Stimulated activated CD8-positive, alpha-beta memory T cell treated with anti-CD3 and anti-CD28 coated beads, Interleukin-7, amount 100 ng/mL, for 24 hours (primary cell): ENCODE results near the gene ZNF385C.
"Not testable (repeated sequence)": the region's sequence is repeated elsewhere in the genome, so short reads cannot be mapped to it uniquely, and the experiment has no call there.

Experiments
- DNase-seq: peaks from one replicate; pipeline ENCODE4 v3.0.0-alpha.2; 2020; ENCODE audit warnings: low read depth

ZNF385C gene

DNA sequence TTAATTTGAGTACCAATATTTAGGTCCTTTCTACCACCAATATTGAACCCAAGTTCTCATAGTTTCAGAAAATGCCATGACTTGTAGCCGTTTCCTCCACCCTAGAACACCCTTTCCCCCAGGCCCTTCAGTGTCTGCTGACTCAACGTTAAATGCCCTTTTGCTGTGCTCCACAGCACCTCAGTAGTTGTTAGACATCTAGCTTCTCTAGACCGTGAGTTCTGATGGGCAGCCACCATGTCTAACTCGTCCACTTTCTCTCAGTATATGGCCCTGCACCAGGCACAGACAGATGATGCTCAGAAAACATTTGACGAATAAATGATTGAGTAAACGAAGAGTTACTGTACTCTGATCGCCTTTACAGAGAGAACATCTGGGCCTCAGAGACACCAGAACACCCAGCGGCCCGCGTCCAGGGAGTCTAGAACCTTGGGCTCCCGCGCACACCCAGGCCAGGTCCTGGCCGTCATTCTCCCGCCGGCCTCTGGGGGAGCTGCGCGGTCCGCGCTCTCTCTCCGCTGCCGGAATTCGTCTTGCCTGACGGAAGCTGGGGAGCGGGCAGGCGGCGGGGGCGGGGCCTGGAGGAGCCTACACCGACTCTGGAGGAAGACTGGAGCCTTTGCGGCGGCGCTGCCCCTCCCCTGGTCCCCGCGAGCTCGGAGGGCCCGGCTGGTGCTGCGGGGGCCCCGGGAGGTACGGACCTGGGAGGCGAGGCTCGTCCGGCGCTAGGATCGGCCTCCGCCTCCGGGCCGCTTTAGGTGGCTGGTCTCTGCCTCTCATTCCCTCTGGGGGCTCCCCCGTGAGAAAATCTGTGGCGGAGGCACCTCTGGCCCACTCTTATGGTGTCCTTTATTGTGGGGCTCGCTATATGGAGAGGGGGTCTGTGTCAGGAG is 78.5 kb downstream of the ZNF385C start, which contains the start of gene NKIRAS2:
TSS of gene NKIRAS2 (plus strand) at position 582 of the 896 bp plus-strand sequence. CDS start 1,488 bp downstream, outside the sequence.
- peak; percentile 91 for DNase-seq

DNA sequence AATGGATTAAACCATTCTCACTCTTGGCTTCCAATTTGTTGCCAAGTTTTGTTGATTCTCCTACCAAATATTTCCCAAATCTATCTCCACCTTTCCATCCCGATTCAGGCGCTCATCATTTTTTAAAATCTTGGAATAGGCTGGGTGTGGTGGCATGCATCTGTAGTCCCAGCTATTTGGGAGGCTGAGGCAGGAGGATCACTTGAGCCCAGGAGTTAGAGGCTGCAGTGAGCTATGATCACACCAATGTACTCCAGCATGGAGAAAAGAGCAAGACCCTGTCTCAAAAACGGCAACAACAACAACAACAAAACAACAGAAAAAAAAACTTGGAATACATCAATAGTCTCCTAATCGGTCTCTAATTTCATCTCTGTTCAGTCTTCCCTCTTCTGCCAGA is 79.3 kb downstream of the ZNF385C start:
- no peak for DNase-seq

DNA sequence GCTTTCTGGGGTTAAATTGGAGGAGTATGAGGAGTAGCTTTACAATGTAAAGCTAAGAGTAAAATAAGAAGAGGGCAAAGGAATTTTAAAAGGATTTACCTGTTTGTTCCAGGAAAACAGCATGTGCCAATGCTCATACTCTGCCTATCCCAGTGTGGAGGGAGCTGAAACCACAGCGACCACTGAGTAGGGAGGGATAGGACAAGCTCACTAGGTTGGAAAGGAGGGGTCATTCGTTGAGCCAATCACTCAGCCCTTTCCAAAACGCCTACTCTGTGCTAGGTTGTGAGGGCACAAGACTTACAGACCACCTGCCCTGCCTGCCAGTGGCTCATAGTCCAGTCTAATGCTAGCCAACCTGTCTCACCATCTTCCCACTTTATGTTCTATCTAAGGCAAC is 79.9 kb downstream of the ZNF385C start:
- DNase-seq = no peak

DNA sequence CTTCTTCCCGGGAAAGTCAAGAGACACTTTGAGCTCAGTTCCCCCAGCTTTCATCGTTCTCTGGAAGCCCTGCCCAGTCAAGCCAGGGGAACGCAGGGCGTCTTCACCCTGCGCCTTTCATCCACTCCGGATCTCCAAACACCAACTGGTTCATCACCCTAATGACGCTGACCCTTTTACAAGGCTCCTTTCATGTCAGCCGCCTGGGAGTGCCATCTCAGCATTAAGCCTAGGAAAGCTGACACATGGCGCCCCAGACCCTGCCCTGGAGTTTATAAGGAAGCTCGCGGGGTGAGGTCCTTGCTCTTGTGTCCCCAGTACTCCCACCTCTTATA is 80.4 kb downstream of the ZNF385C start:
- no peak for DNase-seq

DNA sequence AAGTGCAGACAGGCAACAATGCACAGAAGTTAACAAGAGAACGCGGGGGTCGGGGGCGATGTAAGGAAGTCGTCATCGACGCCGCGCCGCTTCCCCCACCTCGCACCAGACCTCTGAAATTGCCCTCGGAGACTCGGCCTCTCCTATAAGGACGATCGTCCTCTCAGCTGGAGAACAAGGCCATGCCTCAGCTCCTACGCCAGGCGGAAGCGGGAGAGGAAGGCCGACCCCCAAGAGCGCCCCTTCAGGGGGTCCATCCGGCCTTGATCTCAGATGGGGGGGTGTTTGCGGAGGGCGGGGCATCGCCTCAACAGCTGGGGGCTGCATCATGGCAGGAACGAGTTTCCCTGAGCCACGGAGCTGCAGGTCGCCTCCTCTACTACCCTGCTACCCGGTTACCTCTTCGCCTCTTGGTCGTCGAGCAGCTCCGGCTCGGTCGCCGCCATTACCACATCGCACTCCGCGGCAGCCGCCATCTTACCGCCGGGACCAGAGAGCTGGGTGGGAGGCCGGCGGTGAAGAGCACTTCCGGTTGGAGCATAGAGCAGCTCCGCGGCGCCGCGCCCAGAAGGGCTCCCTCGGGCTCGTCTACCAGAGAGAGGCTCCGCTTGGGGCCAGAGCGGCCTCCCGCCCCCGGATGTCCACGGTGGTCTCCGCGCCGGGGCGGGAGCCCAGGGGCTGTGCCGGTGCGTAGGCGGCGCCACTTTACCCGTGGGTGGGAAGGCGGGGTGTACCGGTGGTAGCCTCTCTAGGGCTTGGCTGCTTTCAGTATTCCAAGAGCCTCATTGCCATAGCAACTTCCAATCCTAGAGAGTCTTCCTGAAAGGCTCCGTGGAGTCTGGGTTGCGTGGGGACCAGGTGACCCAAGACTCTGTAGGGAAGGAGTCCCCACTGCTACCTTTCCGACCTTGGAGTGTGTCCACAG is 81.1 kb downstream of the ZNF385C start, which contains the start of gene DNAJC7:
TSS of gene DNAJC7 (minus strand) at position 499 of the 925 bp plus-strand sequence. CDS start at position 476, 23 bp downstream.
- DNase-seq = peak; percentile 73

DNA sequence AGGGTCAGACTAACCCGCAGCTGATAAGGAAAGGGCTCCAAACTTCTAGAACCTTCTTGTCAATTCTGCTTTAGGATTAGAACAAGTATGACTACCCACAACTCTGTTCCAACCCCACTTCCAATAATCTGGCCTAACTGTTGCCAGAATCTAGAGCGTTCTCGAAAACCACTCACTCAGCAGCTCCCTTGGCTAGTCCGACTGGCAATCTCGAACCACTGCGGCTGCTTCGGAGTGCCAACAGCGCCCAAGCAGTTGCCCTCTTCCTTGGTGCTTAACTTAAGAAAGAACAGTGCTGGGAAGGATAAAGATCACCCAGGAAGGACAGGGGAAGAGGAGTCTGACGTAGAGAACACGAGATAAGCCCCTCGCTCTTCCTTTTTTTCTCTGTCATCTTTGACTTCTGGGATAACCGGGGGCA is 81.9 kb downstream of the ZNF385C start:
- DNase-seq = no peak

DNA sequence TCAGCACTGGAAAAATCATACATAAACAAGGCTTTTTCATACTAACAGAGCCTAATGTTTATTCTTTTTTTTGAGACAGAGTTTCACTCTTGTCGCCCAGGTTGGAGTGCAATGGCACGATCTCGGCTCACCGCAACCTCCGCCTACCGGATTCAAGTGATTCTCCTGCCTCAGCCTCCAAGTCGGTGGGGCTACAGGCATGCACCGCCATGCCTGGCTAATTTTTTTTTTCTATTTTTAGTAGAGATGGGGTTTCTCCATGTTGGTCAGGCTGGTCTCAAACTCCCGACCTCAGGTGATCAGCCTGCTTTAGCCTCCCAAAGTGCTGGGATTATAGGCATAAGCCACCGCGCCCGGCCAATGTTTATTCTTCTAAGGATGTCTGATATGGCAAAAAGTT is 84.5 kb downstream of the ZNF385C start:
- DNase-seq = not testable (repeated sequence)

DNA sequence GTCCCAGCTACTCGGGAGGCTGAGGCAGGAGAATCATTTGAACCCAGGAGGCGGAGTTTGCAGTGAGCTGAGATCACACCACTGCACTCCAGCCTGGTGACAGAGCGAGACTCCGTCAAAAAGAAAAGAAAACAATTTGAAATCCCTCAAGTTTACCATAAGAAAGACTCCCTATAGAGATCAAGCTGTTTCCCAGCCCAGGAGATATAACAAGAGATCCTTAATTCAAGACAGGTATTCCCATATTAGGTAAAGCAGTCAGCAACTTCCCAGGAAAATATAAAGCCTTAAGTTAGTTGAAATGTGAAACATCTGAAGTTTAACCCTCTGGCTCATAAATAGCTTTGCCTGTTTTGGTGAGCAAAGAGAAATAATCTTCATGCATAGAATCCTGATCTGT is 85.9 kb downstream of the ZNF385C start:
- not testable (repeated sequence) for DNase-seq

DNA sequence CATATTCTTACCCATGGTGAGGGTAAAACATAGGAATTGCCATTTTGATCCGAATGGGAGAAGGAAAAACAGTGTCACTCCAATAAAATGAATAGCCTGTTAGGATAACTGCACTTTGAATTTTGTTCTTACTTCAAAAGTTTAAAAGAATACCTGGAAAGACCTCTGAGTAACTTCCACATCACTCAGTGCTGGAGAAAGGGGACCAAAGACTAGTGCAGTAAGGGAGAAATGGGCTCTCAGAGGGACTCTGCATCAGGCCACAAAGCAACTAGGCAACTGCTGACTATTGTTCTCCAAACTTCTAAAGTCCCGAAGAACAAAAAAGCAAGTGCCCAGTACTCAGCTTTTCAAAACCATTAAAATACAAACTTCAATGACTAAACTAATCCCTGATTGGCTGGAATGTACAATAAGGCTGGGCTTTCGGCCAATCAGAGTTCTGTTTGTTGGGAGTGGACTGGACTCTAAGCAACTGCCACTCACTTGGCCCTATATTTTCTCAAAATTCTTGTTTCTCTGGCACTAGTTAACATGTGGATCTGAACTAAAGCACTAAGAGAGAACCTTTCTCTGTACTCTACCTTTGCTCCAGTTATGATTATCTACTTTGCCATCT is 87.3 kb downstream of the ZNF385C start:
- DNase-seq = no peak

DNA sequence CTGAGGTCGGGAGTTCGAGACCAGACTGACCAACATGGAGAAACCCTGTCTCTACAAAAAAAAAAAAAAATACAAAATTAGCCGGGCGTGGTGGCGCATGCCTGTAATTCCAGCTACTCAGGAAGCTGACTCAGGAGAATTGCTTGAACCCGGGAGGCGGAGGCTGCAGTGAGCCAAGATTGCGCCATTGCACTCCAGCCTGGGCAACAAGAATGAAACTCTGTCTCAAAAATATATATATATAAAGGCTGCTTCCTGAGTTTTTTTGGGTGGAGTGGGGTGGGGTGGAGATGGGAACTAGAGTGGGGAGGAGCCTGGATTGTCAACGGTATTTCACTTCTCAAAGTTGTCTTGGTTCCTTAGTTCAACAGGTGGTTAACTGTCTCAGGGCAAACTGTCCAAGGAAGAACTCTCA is 88.0 kb downstream of the ZNF385C start:
- not testable (repeated sequence) for DNase-seq

DNA sequence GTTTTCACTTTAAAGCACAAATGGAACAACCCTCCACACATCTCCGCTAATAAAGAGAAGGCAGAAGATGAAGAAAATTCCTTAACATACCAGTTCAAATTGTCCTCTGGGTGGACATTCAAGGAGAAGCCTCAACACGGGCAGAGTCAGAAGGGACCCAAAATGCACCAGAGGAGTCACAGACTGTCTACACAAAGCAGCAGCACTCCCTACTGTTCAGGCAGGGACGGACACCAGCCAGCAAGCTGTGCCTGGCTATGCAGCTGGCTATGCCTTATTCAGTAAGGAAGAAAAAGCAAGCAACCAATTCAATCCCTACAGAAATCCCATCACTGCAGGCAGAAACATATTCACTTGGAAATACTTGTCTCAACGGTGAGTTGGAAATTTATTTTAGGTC is 89.1 kb downstream of the ZNF385C start:
- no peak for DNase-seq

DNA sequence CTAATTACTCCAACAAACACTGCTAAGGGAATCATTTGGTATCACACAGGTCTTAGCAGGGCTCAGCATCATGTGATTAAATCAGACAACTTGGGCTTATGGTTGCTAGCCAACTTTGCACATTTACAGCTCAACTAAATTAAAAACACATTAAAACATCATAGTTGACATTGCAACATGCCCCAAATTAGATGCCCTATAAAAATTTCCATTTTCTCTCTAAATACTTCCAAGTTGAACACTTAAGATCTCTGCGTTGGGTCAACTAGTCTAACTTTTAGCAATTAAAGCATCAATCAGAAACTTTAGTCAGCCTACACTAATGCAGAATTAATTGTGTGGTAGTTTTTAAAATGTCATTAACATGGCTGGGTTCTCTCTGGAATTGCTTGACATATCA is 93.1 kb downstream of the ZNF385C start:
- no peak for DNase-seq

DNA sequence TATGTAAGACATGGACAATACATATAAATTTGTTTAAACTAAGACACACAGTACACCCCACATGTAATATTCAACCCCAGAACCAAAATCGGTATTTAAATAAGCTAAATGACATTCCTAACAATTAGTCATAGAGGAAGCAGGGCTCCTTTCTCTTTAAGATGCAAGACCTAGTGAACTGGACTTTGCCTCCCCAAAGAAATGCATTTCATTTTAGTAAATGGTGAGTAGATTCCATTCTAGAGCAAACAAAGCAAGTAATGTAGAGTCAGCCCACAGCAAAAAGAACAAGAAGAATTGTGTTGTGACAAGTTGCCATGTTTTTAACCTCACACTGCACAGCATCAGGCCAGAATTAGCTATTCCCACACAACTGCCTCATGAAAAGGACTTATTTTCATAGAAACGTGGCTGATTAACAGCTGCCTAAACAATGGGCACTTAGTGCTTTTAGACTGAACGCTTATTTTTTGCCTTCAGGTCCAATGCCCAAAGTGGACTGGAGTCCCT is 95.4 kb downstream of the ZNF385C start:
- no peak for DNase-seq

DNA sequence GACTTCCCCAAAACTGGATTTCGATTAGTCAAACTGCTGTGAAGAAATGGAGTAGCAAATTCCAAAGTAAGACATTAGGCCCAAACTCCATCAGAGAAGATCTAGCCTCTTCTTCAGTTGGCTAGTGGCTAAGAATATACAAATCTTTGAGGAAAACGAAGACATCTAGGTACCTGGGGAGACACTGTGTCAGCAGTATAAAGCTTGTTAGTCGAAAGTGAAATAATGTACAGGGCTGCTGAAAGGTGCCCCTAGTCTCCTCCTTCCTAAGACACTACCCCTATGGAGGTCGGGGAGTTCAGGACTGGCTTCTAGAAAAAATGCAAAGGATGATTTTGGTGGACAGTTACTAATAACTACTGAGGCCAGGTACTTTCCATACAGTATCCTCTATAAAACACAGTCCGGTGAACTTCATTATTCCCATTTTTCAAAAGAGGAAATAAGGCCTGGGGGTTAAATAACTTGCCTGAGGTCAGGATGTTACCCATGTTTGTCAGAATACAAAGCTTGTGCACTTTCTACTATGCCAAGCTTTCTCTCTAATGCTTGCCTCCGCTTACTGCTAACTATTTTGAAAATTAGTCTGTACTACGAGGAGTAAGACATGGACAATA is 96.0 kb downstream of the ZNF385C start:
- DNase-seq = no peak

DNA sequence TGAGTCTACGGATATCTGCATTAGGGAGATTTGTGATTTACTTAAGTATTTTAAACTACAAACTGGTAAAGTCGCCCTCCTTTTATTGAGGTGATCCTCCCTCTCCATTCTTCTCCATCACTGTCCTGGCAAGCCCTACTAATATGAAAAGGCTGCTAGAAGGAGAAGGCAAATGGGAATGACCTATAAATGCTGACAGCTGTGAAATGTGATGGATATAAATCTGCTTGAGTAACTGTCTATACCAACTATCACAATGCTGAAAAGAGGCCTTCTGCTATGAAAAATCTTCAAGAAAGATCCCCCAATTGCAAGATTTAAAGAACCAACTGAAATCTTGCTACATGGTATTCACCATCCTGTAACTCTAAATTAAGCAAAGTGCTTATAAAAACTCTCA is 96.5 kb downstream of the ZNF385C start:
- DNase-seq = no peak

DNA sequence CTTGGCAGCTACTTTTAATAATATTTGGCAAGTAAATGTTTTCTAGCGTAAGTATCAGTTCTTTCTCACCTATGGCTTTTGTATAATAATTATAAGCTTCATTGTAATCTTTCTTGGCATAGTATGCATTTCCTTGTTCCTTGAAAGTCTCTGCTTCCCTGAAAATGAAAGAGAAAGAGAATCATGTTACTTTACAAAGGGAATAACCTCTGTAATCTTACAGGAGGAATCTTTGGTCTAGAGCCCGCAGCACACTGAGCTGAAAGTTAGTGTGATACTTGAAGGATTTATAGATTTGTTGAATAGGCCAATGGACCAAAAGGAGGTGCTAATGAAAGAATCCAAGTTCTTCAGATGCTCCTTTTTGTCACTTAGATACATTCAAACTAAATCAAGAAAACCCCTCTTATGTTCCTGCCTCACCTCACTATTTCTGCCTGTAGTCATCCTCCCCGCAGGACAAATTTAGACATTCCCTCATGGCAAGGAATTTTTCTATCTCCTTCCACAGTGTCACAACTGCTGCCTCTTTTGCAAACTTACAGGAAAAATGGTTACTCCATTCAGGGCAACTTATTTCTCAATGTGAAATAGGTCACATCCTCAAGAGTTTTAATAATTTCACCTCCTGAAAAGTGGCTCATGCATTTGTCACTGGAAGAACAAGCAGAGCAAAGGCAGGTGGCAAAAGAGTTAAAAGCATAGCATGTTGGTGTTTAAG is 97.7 kb downstream of the ZNF385C start:
- DNase-seq = no peak

DNA sequence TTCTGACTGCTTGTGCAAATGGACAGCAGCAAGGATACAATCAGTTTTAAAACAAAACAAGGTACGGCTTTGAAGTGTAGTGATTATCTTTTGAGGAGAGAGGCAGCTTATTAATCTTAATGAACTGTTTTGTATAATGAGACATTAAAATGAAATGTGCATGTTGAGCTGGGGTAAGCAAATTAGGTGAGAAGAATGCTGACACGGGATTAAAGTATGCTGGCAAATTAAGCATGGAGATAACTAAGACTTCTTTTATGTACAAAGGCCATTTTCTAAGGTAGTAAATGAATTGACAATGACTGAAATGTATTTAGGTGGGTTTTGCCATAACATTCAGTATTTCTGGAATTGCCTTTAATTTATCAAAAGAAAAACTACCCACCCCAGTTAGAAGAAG is 99.8 kb downstream of the ZNF385C start:
- DNase-seq = no peak

DNA sequence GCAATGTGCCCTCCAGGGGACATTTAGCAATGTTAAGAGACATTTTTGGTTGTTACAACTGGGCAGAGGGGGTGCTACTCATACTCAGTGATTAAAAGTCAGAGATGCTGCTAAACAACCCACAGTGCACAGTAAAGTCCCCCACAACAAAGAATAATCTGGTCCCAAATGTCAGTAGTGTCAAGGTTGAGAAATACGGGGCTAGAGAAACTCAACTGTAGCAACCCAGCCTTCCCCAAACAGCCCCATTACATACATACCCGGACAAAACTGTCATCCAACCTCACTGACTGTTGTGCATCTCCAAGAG is 101.5 kb downstream of the ZNF385C start:
- no peak for DNase-seq

DNA sequence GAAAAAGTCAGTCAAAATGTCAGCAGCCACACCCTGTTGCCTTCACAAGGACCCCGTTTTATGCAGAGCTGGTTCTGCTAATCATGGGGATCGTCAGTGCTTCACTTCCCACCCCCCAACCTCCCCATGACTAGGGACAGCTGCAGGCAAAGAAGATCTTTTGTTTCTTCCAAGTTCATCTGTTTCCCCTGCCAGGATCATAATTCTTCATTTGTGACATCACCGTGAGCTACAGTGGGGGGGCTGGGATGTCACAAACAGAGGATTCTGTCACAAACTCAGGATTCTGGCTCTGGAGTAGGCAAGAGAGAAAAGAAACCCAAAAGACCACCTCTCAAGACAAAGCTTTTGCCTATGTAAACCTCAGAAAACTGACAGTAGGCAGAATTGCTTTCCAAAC is 105.7 kb downstream of the ZNF385C start:
- no peak for DNase-seq

DNA sequence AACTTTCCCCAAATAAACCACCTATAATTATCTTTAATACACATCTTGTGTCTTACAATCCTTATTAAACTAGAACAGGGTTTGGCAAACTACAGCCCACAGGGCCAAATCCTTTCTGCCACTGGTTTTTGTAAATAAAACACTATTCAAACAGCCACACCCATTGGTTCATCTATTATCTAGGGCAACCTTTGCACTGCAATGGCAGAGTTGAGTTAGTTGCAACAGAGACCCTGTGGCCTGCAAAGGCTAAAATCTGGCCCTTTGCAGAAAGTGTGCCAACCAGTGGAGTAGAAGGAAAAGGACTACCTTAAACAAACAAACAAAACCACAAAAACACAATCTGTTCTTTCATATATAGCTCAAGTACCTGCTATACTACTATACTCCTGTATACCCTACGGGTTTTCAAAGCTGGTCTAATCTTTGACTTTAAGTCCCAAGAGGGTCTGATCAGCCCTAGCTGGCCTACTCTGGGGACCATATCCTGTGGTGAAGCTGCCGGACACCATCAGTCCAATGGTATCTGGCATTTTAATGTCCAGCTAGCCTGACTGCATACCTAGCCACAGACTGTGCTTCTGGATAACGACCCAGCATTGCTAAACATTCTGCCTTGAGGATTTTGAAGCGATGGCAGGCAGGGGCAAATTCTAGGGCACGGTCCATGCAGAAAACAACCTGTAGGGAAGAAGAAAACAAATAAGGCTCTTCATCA is 108.4 kb downstream of the ZNF385C start:
- no peak for DNase-seq
